Lung microvascular endothelial cell (primary cell): ENCODE measurements around the gene KCNIP4. TPM values are rescaled to one million over a fixed set of nuclear protein-coding genes. Genes with fewer than 3 reads are reported as not detected.
"Not testable (repeated sequence)": the region's sequence is repeated elsewhere in the genome, so short reads cannot be mapped to it uniquely, and the experiment has no call there.

ENCODE experiments used
- DNase-seq, 2 donors: peaks; one replicate each; pipeline versions ENCODE4 v3.0.0 to v3.0.0-alpha.2; 2010; ENCODE audit warnings: low read depth in 2 of 2
- total RNA-seq: library from RNA; depleted of rRNA; stranded (reverse); fragments of >200 nt; gene quantifications from 2 replicates; pipeline ENCODE4 v1.2.1, GENCODE V29; 2014

Gene KCNIP4
- total RNA-seq, 1 donor from 2014 or later = not detected

GRCh38 chr4:21374641-21375368 is 573.8 kb downstream of the KCNIP4 start:
- no peak for DNase-seq

- DNase-seq = no peak
These were observed 581.0 kb downstream of the KCNIP4 start for GRCh38 chr4:21367567-21367966.

GRCh38 chr4:21366840-21367239 is 581.7 kb downstream of the KCNIP4 start:
- DNase-seq = no peak

- no peak for DNase-seq
These were observed 582.3 kb downstream of the KCNIP4 start for GRCh38 chr4:21366312-21366711.

- DNase-seq = no peak
These were observed 584.9 kb downstream of the KCNIP4 start for GRCh38 chr4:21363701-21364100.

GRCh38 chr4:21352354-21352753 is 596.2 kb downstream of the KCNIP4 start:
- DNase-seq = not testable (repeated sequence)

GRCh38 chr4:21347142-21347541 is 601.4 kb downstream of the KCNIP4 start:
- DNase-seq = no peak

GRCh38 chr4:21327976-21328700 is 620.4 kb downstream of the KCNIP4 start:
- DNase-seq = no peak

GRCh38 chr4:21320034-21320433 is 628.5 kb downstream of the KCNIP4 start:
- DNase-seq = no peak

- DNase-seq = no peak
These were observed 640.9 kb downstream of the KCNIP4 start for GRCh38 chr4:21307709-21308108.

- DNase-seq = no peak
These were observed 644.1 kb downstream of the KCNIP4 start for GRCh38 chr4:21304540-21304887.

- no peak for DNase-seq
These were observed 658.0 kb downstream of the KCNIP4 start for GRCh38 chr4:21290562-21290961.

- no peak for DNase-seq
These were observed 672.5 kb downstream of the KCNIP4 start for GRCh38 chr4:21276046-21276445.

GRCh38 chr4:21271439-21272052 is 677.0 kb downstream of the KCNIP4 start:
- no peak for DNase-seq

- DNase-seq = no peak
These were observed 700.2 kb downstream of the KCNIP4 start for GRCh38 chr4:21248331-21248730.

- DNase-seq = no peak
These were observed 706.4 kb downstream of the KCNIP4 start for GRCh38 chr4:21242163-21242562.

GRCh38 chr4:21226637-21227538 is 721.7 kb downstream of the KCNIP4 start:
- DNase-seq = no peak

- DNase-seq = no peak
These were observed 736.7 kb downstream of the KCNIP4 start for GRCh38 chr4:21211846-21212245.

GRCh38 chr4:21209860-21210259 is 738.7 kb downstream of the KCNIP4 start:
- peak in 1 of 2 donors; percentile 56 for DNase-seq

- DNase-seq = peak in 1 of 2 donors; percentile 22
These were observed 742.6 kb downstream of the KCNIP4 start for GRCh38 chr4:21205821-21206531.

- no peak for DNase-seq
These were observed 745.2 kb downstream of the KCNIP4 start for GRCh38 chr4:21203416-21203815.
